Glomerular endothelial cell (primary cell): ENCODE data around the gene RAMAC. TPM values are rescaled to one million over a fixed set of nuclear protein-coding genes. Genes with fewer than 3 reads are reported as not detected.
"Not testable (repeated sequence)": the region's sequence is repeated elsewhere in the genome, so short reads cannot be mapped to it uniquely, and the experiment has no call there.

Experiments used
- DNase-seq: peaks from one replicate; pipeline ENCODE4 v3.0.0-alpha.2; 2011; ENCODE audit warnings: low read depth, low spot score; ENCODE audit errors: extremely low read depth
- total RNA-seq: library from RNA; depleted of rRNA; stranded (reverse); fragments of >200 nt; gene quantifications from 2 replicates; pipeline ENCODE4 v1.2.3, GENCODE V29; 2015

Gene RAMAC
- total RNA-seq, 1 donor from 2014 or later, result 17.5 TPM

DNA sequence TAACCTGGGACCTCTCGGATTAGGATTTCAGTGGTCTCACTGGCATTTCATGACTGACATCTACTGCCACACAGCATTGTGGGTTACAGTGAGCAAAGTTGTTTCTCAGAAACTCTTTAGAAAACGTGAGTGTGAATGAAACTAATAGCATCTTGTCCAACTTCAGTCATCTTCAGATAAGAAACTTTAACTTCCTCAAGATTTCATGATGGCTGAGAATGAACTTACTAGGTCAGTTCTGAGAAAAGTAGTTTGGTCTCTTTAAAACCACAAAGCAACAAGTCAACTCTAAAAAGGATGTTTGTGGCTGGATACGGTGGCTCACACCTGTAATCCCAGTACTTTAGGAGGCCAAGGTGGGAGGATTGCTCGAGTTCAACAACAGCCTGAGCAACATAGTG, 19.3 kb upstream of the RAMAC start:
- DNase-seq, result no peak

DNA sequence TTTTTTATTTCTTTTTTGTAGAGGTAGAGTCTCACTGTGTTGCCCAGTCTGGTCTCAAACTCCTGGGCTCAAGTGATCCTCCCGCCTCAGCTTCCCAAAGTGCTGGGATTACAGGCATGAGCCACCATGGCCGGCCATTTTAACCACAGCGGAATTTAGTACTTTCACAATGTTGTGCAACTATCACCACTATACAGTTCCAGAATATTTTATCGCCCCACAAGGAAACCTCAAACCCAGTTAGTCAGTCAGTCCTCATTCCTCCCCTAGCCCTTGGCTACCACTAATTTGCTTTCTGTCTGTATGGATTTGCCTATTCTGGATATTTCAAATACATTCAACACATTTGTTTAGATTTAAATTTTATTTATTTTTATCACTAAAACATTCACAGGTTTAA, 17.9 kb upstream of the RAMAC start:
- DNase-seq, result no peak

DNA sequence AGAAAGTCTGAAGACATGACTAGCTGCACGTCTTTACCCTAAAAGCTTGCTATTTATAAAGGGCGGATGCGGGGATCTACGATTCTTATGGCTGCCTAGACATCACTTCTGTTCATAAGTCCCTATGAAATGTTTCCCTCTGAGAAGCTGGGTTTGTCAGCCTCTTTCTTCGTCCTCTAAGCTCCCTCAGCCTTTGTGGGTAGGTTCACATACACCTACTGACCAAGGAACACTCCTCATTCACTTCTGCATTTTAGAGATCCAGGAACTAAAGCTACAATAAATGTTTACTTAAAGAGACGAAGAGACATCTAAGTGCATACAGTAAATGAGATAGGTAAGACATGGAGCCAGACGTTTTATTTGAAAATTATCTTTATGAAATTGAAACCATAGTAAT, 16.7 kb upstream of the RAMAC start:
- DNase-seq, result no peak

DNA sequence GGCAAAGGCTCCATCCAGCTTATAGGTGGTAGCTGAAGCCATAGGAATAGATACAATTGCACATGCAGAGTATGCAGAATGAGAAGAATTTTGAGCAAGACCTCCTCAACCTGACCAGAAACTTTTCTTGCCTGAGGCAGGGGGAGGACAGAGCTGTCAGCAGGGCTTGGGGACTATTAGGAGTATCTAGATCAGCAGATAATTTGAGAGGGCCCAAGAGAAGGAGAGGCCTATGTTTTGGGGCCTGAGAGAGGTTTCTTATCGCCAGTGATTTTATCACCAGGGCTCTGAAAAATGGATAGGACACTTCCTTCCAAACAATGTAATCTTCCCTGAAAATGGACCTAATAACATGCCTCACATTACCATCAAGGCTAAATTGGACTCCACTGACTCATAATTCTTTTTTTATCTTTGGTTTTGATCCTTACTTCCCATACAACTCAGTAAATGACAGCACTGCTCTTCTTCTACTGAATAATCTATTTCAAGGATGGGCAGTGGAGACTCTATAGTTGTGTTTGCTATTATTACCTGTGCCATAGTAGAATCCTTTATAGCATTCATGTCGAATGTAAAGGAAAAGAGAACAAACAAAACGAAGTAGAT, 15.8 kb upstream of the RAMAC start:
- no peak for DNase-seq

DNA sequence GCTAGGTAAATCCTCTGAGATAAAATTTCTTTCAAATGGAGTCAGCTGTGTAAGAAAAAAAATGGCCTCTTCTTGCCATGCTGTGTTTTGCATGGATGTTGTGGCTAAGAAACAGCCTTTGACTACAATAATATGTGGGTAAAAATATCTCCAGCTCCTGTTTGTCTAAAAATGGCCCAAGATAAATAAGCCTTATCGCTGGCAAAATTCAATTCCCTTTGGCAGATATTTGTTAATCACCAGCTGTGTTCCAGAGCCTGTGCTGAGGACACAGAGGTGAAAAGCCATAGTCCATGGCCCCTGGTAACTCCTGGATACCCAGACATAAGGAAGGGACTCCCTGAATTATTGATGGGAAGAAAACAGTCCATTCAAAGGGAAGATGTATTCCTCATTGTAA, 15.3 kb upstream of the RAMAC start:
- DNase-seq, result no peak

DNA sequence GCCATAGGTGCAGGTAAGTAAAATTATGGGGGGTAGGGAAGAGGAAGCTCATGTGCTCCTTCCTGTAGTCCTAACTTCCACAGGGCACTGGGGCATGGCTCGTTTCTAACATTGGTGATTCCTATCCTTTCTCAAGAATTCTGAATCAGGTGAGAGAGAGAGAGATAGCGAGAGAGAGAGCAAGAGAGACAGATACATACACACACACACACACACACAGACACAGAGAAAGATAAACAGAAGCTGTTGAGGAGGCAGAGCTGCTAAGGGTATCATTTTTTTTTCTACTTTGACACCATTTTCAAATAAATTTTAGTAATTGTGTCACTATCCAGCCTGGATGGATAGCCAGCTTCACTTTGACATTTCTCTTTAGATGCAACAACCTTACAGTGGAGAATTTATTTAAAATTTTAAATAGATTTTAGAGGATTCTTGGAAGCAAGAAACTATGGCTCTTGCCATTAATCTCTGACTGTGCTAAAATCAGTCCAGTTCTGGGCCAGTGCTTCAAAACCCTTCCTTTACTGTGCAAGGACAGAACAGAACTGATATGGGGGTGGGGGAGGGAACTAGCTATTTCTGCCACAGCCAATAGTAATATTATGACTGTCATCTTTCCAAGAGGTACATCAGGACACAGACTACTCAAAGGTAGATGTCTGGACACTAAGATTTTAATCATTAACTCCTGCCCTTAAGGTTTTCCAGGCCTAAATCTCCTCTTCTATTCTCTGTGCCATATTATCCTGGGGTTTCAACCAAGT, 14.6 kb upstream of the RAMAC start:
- DNase-seq, result no peak

DNA sequence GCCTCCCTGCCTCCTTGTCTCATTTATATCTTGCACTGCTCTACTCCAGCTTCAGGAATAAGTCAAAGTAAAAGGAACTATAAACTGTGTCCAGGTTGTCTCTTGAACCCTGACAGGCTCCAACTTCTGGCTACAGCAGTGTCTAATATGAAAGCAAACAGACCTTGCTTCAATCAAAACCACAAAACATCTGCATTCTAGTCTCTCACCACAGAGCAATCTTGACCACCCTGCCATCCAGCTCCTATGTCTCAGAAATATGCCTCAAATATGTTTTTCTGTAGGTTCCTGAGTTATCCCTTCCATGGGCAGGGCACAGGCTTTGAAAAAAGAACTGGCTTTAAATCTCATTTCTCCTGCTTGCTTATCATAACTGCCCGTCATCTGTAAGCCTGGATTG, 13.0 kb upstream of the RAMAC start:
- DNase-seq, result no peak

DNA sequence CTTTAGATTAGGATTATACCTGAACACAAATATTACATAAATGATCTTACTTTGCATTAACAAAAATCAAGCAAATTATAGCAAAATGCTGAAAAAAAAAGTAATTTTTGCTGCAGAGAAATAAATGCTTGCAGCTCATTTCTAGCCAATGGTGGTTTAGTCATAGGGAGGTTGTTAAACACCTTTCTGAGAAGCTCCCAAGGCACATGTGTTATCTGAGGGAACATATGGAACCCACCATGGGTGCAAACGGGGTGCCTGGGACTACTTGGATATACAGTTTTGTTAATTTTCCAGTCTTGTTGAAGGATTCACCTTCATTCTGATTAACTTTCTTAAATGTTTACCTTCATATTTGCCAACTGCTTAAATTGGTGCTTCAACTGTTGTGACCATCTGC, 8.9 kb upstream of the RAMAC start:
- no peak for DNase-seq

DNA sequence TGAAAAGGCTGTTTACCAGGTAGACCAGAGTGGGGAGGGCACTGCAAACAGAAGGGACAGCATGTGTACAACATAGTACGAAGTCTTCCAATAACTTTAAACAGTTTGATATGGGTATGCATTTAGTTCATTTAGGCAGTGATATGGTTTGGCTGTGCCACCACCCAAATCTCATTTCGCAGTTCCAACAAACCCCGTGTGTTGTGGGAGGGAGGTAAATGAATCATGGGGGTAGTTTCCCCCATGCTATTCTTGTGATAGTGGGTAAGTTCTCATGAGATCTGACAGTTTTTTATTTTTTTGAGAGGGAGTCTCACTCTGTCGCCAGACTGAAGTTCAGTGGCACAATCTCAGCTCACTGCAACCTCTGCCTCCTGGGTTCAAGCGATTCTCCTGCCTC, 7.6 kb upstream of the RAMAC start:
- DNase-seq, result no peak

DNA sequence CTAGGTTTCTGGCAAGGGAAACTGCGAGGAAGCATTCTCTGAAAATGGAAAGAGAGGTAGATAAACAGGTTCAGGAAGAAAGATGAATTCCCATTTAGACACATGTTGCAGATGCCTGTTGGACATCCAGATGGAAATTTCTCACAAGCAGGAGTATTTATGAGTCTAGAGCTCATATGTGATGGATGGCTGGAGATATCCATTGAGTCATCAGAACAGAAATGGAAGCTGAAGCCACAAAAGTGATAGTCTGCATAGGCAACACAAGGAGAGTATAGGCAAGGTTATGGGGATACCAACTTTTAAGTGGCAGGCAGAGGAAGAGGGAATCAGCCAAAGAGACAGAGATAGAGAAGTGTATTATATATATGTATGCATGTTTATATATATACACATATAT, 6.3 kb upstream of the RAMAC start:
- DNase-seq, result no peak

DNA sequence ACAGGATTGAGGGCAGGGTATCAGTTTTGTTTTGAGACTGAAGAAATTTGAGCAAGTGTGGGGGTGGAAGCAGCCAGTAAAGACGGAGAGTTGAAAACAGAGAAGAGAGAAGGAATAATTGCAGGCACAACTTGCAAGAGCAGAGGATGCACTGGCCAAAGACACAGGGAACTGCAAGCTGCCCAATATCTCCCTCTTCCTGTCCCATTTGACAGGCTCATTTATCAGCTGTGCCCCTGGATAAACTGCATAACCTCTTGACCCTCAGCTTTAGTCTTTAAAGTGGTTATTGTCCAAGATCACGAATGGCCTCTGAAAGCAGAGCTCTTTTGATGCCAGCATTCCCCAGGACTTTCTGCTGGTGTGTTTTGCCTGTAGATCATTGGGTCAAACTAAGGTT, 5.0 kb upstream of the RAMAC start:
- DNase-seq, result no peak

DNA sequence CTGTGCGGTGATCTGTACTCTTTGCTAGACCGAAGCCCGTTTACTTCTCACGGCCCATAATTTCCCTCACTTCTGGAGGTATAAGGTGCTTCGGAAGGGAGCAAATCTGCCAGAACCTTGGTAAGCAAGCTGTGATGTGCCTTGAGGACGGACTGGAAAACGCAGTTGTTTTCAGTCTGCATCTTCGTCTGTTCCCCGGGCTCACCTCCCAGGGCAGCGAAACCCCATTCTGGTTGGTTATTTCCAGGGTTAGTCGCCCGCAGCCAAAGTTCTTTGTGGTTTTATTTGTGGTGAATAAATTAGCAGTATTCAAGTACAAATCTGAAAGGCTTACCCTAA, 401 bp downstream of the RAMAC start:
- no peak for DNase-seq

DNA sequence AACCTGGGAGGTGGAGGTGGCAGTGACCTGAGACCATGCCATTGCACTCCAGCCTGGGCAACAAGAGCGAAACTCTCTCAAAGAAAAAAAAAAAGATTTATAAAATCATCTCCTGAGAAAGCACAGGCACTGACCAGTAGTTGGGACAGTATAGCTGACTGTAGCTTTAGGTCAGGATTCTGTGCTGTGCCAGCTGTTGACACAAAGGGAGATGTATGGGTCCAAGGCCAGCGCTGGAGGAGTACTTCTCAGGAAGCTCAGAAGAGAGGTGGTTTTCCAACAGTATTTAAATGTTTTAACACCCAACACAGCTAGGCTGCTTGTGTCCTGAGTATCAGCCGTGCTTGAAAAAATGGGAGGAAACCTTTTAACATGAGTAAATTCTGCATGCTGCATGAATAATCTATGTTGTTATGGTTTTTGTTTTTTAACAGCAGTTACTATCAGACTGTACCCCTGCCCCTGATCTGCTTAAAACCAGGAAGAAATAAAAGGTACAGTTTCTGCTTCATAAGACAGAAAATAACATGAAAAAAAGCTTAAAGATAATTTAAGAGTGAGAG, 6.5 kb downstream of the RAMAC start:
- DNase-seq, result no peak

DNA sequence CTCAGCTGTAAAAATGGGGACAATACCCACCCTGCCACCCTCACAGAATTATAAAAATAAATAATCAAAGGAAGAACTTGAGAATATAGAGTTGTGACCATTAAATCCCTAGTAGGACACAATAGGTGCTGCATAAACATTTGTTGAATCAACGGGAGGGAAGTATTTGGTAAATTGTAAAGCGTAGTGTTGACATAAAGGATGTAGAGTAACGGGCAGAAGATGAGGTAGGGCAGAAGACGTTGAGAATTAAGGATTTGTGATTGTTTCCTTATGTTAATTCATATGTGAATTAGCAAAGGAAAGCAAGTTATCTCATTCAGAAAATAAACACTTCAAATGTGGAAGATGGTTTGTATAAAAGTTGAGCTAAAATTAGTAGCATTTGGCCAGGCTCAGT, 7.1 kb downstream of the RAMAC start:
- no peak for DNase-seq

DNA sequence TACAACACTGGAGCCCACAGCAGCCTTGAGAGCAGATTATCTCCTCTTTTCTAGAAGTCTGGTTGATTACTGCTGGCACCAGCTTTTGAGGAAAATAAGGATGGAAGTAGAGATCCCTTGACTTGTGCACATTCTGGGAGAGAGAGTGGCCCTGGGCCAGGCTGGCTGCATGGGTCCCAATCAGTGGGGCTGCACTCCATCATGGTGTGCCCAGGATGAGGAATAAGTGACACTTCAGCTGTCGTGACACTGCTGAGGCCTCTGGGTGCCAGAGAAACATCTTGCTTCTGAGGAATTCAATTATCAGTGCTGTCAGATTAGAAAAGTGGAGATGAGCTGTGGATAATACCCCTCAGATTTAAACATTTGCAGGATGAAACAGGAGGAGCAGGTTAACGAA, 9.1 kb downstream of the RAMAC start:
- no peak for DNase-seq

DNA sequence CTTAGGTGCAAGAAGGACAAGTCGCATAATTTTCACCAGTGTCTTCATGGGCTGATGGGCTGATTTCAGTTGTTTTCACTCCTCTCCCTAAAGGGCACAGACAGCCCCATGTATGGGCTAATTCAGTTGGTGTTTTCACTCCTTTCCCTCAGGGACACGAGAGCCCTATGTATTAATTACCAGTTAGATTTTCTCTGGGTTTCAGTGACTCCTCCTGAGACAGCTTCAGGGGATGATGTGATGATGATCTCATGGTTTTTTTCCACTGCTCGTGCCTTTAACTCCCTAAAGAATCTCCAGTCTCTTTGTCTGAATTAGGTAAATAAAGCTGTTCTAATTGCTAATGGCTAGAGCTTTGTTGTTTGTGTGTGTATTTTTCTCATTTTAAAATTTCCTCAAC, 9.9 kb downstream of the RAMAC start:
- DNase-seq, result no peak

DNA sequence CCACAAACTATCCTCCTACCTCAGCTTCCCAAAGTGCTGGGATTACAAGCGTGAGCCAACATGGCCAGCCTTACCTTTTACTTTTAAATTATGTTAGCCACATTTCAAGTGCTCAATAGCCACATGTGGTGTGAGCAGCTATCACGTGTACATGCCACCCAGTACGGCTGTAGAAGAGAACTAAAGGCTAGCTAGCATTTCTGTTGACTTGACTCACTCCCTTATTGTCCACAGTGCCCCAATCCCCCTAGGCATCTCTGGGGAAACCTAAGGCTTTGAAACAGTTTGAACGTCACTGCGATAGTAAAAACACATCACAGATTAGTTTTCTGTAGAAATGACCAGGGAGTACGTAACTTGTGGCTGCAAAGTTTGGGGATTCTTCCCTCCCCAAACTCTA, 13.4 kb downstream of the RAMAC start:
- no peak for DNase-seq

DNA sequence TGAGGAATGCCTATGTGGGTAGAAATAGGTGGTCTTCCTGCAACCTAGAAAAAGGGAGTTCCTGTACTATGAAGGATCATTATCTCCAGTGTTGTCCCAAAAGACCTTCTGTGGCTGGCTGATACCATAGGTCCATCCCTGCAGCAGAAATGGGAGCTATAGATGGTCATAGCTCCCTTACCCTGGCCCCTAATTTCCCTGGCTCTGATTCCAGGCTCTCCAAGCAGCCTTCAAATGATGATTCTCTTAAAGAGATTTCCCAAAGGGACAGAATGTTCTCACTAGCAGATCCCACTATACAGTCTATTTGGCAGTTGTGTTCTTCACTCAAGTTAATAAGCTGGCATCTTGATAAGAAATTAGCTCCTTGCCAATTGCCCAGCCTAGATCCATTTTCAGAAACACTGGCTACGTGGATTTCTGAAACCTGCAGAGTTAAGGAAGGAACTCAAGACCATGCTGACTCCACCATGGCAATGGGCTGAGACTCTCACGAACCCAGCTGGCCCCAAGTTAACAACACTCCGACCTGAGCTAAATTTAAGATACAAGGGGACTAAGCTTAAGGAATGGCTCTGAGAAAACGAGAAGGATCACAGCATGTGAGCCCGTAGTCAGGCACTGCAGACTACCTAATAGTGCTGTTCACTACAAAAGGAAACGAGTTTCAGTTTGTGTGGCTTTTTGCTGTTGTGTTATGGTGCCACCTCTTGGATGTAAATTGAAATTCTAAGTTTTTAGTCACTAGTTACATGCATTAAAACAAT, 14.1 kb downstream of the RAMAC start:
- DNase-seq, result no peak

DNA sequence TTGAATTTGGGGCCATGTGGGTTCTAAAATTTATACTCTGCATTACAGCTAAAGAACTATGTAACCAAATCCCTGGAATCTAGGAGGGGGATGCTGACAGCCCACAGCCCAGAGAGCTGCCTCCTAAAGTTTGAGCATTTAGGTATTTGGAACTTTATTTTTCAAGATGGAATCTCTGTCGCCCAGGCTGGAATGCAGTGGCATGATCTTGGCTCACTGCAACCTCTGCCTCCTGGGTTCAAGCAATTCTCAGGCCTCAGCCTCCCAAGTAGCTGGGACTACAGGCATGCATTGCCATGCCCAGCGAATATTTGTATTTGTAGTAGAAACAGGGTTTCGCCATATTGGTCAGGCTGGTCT, 14.6 kb downstream of the RAMAC start:
- not testable (repeated sequence) for DNase-seq

DNA sequence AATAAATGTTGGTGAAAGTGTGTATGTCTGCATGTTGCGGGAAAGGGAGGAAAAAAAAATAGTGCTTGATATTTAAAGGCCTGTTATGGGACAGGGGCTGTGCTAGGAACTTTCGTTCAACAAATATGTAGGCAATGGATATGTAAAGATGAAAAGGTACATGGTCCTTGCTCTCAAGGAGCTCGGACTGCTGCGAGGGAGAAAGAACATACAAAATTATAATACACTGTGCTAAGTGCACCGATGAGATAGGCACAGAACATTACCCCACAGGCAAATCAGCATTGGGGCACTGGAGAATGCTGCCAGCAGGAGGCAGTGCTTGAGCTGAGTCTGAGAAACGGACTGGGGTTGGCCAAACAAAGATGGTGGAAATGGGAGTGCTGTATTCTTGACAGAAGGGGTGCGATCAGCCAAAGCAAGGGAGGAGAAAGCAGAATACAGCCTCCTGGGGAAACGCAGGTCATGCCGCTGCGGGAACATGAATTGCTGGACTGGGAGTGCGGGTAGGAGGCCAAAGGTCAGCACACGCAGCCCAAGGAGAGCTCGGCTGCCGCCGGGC, 24.8 kb downstream of the RAMAC start:
- peak; percentile 66 for DNase-seq

DNA sequence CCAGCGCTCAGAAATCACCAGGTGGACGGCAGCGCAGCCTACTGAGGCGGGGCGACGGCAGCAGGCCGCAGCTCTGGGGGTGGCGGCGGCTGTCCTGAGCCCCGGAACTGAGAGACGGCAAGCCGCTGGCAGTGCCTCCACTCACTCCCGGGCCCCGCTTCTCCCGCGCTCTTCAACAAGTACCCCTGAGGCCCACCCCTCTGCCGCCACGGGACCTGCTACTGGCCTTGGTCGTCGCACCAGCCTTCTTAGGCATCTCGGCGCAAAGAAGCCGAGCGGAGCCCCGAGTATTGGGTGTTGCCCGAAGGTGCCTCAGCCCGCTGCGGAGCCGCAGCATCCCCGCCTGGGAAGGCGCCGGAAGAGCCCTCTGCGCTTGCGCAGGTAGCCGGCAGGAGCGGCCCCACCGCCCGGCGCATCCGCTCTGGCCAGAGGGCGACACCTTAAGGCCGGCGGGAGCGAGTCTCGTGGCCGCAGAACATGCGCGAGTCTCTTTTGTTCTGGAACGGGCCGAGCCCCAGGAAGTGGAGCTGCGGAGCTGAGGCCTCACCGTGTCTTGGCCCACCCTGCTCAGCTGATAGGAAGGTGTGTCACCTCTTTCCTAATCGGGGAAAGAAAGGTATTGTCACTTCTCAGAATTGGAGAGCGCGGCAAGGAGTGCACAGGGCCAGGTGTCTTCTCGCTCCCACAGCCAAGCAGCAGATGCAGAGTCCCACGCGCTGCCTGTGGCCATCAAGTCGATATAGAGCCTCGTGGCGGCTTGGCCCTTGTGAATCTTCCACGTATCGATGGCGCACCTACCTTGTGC, 25.5 kb downstream of the RAMAC start, which contains the start of gene C15orf40:
Gene C15orf40, minus strand, starts transcription at position 369 of the 805 bp plus-strand sequence. Its CDS starts 32 bp downstream, at position 337.
- DNase-seq, result peak; percentile 41
